Germinal center (tissue), 1 donor: ENCODE measurements around the gene RXRB.

Source experiments
- DNase-seq: peaks from one replicate; pipeline ENCODE4 v3.0.0; 2012; ENCODE audit warnings: mixed read lengths, low spot score

RXRB gene

GRCh38 chr6:33176906-33177305 is 23.6 kb downstream of the RXRB start:
- no peak for DNase-seq

GRCh38 chr6:33175436-33176069 is 24.9 kb downstream of the RXRB start:
- no peak for DNase-seq

GRCh38 chr6:33174784-33175183 is 25.7 kb downstream of the RXRB start:
- no peak for DNase-seq

GRCh38 chr6:33173535-33174180 is 26.8 kb downstream of the RXRB start:
- DNase-seq, result no peak

GRCh38 chr6:33172688-33173534 is 27.6 kb downstream of the RXRB start:
- DNase-seq, result peak; percentile 59

GRCh38 chr6:33171880-33172687 is 28.4 kb downstream of the RXRB start:
- no peak for DNase-seq

- DNase-seq, result no peak
Observed at GRCh38 chr6:33171016-33171879, 29.2 kb downstream of the RXRB start.

- no peak for DNase-seq
Observed at GRCh38 chr6:33170176-33171015, 30.1 kb downstream of the RXRB start.

GRCh38 chr6:33169291-33170175 is 30.9 kb downstream of the RXRB start:
- no peak for DNase-seq

GRCh38 chr6:33168639-33169038 is 31.8 kb downstream of the RXRB start:
- no peak for DNase-seq

- DNase-seq, result no peak
Observed at GRCh38 chr6:33168284-33168601, 32.2 kb downstream of the RXRB start.

- no peak for DNase-seq
Observed at GRCh38 chr6:33167374-33168283, 32.8 kb downstream of the RXRB start.

GRCh38 chr6:33166811-33167210 is 33.7 kb downstream of the RXRB start:
- DNase-seq, result no peak

- DNase-seq, result no peak
Observed at GRCh38 chr6:33166363-33166762, 34.1 kb downstream of the RXRB start.

- no peak for DNase-seq
Observed at GRCh38 chr6:33165581-33166258, 34.7 kb downstream of the RXRB start.

GRCh38 chr6:33164665-33165373 is 35.6 kb downstream of the RXRB start:
- no peak for DNase-seq

- DNase-seq, result no peak
Observed at GRCh38 chr6:33164176-33164575, 36.3 kb downstream of the RXRB start.
